ENCODE results near the gene RPL10A.
"Not testable (repeated sequence)": the region's sequence is repeated elsewhere in the genome, so short reads cannot be mapped to it uniquely, and the experiment has no call there.

RPL10A gene

DNA sequence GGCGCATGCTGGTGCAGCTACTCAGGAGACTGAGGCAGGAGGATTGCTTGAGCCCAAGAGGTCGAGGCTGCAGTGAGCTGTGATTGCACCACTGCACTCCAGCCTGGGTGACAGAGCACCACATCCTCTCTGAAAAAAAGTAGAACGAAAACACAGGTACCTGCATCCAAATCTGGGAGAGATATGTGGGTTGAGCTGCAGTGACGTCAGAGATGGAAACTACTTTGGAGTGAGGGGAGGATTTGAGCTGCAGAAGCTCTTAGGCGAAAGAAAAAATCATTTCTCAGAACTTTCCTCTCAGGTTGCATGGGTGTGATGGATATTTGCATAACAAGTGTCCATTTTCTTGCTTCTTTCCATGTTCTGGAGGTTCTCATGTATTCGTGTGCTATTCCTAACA lies 48.5 kb downstream of the RPL10A start:
- DNase-seq (ENCODE audit: low read depth in 2 of 2): no peak
- no peak overlapping the region for H3K4me3 ChIP-seq (replicated peaks in 1 of 2; ENCODE audit: low read depth in 2 of 2, low read length in 2 of 2)
- TF ChIP-seq, protein P1, sequence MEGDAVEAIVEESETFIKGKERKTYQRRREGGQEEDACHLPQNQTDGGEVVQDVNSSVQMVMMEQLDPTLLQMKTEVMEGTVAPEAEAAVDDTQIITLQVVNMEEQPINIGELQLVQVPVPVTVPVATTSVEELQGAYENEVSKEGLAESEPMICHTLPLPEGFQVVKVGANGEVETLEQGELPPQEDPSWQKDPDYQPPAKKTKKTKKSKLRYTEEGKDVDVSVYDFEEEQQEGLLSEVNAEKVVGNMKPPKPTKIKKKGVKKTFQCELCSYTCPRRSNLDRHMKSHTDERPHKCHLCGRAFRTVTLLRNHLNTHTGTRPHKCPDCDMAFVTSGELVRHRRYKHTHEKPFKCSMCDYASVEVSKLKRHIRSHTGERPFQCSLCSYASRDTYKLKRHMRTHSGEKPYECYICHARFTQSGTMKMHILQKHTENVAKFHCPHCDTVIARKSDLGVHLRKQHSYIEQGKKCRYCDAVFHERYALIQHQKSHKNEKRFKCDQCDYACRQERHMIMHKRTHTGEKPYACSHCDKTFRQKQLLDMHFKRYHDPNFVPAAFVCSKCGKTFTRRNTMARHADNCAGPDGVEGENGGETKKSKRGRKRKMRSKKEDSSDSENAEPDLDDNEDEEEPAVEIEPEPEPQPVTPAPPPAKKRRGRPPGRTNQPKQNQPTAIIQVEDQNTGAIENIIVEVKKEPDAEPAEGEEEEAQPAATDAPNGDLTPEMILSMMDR (IDR thresholded peaks at IDR 0.05; ENCODE audit: low read depth, low read length): no peak

DNA sequence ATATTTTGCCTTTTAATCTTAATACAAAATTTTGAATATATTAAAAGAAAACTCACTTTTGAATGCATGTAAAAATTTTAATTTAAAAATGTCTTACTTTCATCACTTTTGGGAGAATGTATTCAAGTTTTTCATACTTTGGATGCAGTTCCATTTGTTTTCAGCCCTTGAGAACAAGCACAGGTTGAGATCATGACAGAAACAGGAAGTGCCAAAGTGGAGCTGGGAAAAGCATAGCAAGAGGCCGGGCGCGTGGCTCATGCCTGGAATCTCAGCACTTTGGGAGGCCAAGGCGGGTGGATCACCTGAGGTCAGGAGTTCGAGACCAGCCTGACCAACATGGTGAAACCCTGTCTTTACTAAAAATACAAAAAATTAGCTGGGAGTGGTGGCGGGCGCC lies 49.8 kb downstream of the RPL10A start:
- not testable (repeated sequence) for DNase-seq (ENCODE audit: low read depth in 2 of 2)

DNA sequence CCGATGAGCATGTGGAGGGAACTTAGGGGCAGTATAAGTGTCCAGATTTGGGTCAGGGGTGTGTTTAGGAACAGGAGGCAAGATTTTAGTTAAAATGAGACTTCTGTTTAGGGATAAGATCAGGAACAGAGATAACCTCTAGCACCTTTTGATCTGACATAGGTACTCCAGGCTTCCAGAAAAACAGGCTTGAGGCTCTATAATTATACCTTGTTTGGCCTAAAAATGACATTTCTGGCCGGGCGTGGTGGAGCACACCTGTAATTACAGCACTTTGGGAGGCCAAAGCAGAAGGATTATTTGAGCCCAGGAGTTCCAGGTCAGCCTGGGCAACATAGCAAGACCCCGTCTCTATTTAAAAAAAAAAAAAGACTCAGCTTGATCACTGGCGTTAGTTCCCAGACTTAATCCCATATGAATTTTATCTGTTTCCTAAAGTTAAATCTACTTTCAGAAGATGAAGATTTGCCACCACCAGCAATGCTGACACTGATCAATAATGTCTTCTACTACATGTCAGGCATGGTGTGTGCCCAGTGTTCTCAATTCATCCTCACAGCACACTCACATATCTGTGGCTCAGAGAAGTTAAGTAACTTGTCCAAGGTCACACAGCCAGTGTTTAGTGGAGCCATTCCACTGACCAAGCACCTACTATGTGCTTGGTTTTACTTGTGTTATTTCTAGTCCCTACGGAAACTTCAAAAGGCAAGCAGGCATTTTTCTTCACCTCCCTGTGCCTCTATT lies 50.5 kb downstream of the RPL10A start:
- DNase-seq (ENCODE audit: low read depth in 2 of 2): no peak
- TF ChIP-seq, protein P1 (IDR thresholded peaks at IDR 0.05; ENCODE audit: low read depth, low read length): no peak

More for the DNA sequence above, 49.8 kb downstream of the RPL10A start:
- not testable (repeated sequence) for H3K4me3 ChIP-seq (replicated peaks in 1 of 2; ENCODE audit: low read depth in 2 of 2, low read length in 2 of 2)

DNA sequence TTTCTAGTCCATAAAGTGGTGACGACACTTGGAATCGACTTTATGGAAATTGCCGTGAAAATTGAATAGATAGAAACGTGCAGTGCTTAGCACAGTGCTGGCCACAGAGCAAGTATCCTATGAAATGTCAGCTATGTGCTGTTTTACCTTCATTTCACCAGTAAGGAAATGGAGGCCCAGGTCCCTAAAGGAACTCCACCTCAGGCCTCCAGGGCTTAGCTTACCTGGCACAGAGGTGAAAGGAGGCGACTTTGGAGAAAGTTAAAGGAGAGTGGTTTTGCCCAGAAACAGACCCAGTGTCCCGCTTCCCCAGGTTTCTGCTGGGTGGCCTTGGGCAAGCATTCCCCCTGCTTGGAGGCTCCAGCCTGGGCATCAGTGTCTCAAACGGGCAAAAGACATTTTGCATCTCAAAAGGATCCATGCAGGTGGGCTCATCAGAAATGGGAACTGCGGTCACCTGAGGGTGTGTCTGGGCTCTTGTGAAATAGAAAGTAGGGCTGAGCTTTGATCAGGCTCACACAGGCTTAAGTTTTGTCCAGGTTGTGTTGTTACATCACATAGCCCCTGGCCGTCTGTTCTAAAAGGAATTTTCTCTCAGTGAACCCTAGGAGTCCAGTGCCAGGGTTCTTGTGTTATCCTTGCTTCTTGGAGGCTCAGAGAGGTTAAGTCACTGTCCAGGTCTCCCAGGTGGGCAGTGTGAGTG lies 51.3 kb downstream of the RPL10A start:
- no peak overlapping the region for H3K4me3 ChIP-seq (replicated peaks in 1 of 2; ENCODE audit: low read depth in 2 of 2, low read length in 2 of 2)
- DNase-seq (ENCODE audit: low read depth in 2 of 2): no peak
- TF ChIP-seq, protein P1 (IDR thresholded peaks at IDR 0.05; ENCODE audit: low read depth, low read length): no peak

More for the DNA sequence above, 50.5 kb downstream of the RPL10A start:
- H3K4me3 ChIP-seq (replicated peaks in 1 of 2; ENCODE audit: low read depth in 2 of 2, low read length in 2 of 2): no peak overlapping the region
